HCT116 (cell line): ENCODE measurements around the gene IGF2. TPM values are rescaled to one million over a fixed set of nuclear protein-coding genes. Genes with fewer than 3 reads are reported as not detected.

Source experiments
- ATAC-seq: fragments of 200-7000 bp; cut with Tn5 transposase; 2 replicates; pipeline ENCODE4 v1.9.1; 2020; ENCODE audit warnings: mild to moderate bottlenecking, moderate library complexity
- BruUV-seq: library from RNA; stranded (reverse); fragments of 400-500 nt; replicated peaks from 2 replicates; lab custom pipeline; 2021; lab: Mats Ljungman, UMichigan
- CTCF ChIA-PET: fragments of 300-600 bp; sonication (Branson Sonifier 250); formaldehyde crosslinking; loops from one replicate; lab custom pipeline; 2021; ENCODE audit warnings: antibody characterized with exemption; lab: Charles Lee
- POLR2A ChIA-PET: fragments of 300-600, 350-600 bp; sonication (Branson Sonifier 250); formaldehyde crosslinking; loops from one replicate; lab custom pipeline; 2021; ENCODE audit warnings: antibody characterized with exemption; lab: Charles Lee
- RAD21 ChIA-PET, 2 experiments: fragments of 300-600 bp; sonication (Branson Sonifier 250); formaldehyde crosslinking; loops; one replicate each; lab custom pipeline; 2023; ENCODE audit warnings: low total read pairs in 2 of 2; ENCODE audit not compliant: uncharacterized antibody in 2 of 2, unreplicated experiment in 2 of 2, low non-redundant PET in 1 of 2; lab: Charles Lee
- DNase-seq: peaks from one replicate; pipeline ENCODE4 v3.0.0-alpha.2; 2010; ENCODE audit warnings: low read depth, low spot score
- H2AFZ ChIP-seq: fragments of 200-600 bp; shearing (Covaris generic), sonication (generic); 2 replicates; pipeline ENCODE4 v1.6.1; 2017; ENCODE audit warnings: low read depth, mixed run types, mixed read lengths, antibody characterized with exemption, low read length; ENCODE audit not compliant: poor library complexity, severe bottlenecking
- H3K27ac ChIP-seq: 2 replicates; pipeline ENCODE4 v1.5.1; 2012; ENCODE audit warnings: low read depth, low read length
- H3K27me3 ChIP-seq: fragments of 200-600 bp; sonication (generic); 2 replicates; pipeline ENCODE4 v1.6.1; 2016; ENCODE audit warnings: mixed run types, low read length, mixed read lengths; ENCODE audit not compliant: insufficient read depth
- H3K36me3 ChIP-seq, 2 experiments: fragments of 200-500 bp in 1 of 2; fragments of 200-600 bp in 1 of 2; sonication (Bioruptor generic) in 1 of 2; sonication (generic) in 1 of 2; 2 replicates each; pipeline versions ENCODE4 v1.5.1 to v1.6.1; 2014 to 2016; ENCODE audit warnings: low read length in 2 of 2, inconsistent platforms in 1 of 2, mixed read lengths in 1 of 2, mixed run types in 1 of 2; ENCODE audit not compliant: insufficient read depth in 2 of 2, control insufficient read depth in 1 of 2
- H3K4me1 ChIP-seq, 2 experiments: fragments of 200-600 bp in 1 of 2; sonication (generic) in 1 of 2; 2 replicates each; pipeline versions ENCODE4 v1.5.1 to v1.6.1; 2012 to 2017; ENCODE audit warnings: low read length in 2 of 2, inconsistent platforms in 1 of 2, mild to moderate bottlenecking in 1 of 2, mixed read lengths in 1 of 2, mixed run types in 1 of 2, moderate library complexity in 1 of 2; ENCODE audit not compliant: insufficient read depth in 2 of 2, control insufficient read depth in 1 of 2
- H3K4me2 ChIP-seq: fragments of 200-600 bp; sonication (generic); 2 replicates; pipeline ENCODE4 v1.6.1; 2017; ENCODE audit warnings: mixed run types, low read length, mixed read lengths
- H3K4me3 ChIP-seq, 2 experiments: fragments of 200-600 bp in 1 of 2; sonication (generic) in 1 of 2; replicated peaks in 1 of 2; 2 replicates each; pipeline ENCODE4 v1.5.1; 2011 to 2016; ENCODE audit warnings: low read length in 2 of 2, control low read depth in 1 of 2, low read depth in 1 of 2, mild to moderate bottlenecking in 1 of 2, mixed read lengths in 1 of 2, mixed run types in 1 of 2
- H3K79me2 ChIP-seq: fragments of 200-600 bp; sonication (generic); 2 replicates; pipeline ENCODE4 v1.6.1; 2017; ENCODE audit warnings: mild to moderate bottlenecking, mixed run types, low read length, moderate library complexity, mixed read lengths; ENCODE audit not compliant: insufficient read depth
- H3K9ac ChIP-seq: fragments of 200-600 bp; sonication (generic); 2 replicates; pipeline ENCODE4 v1.6.1; 2016; ENCODE audit warnings: low read length, mixed read lengths
- H3K9me2 ChIP-seq: fragments of 200-600 bp; sonication (generic), shearing (Covaris generic); 2 replicates; pipeline ENCODE4 v1.6.1; 2017; ENCODE audit warnings: mixed run types, mild to moderate bottlenecking, moderate library complexity; ENCODE audit not compliant: insufficient read depth
- H3K9me3 ChIP-seq, 2 experiments: fragments of 200-500 bp in 1 of 2; fragments of 200-600 bp in 1 of 2; sonication (Bioruptor generic) in 1 of 2; sonication (generic) in 1 of 2; 2 replicates each; pipeline ENCODE4 v1.6.1; 2014 to 2017; ENCODE audit warnings: low read length in 2 of 2, mixed read lengths in 2 of 2, inconsistent platforms in 1 of 2, low read depth in 1 of 2, mild to moderate bottlenecking in 1 of 2, mixed run types in 1 of 2, moderate library complexity in 1 of 2; ENCODE audit not compliant: control insufficient read depth in 1 of 2, insufficient read depth in 1 of 2
- H4K20me1 ChIP-seq: fragments of 200-600 bp; sonication (generic), shearing (Covaris generic); 2 replicates; pipeline ENCODE4 v1.6.1; 2017; ENCODE audit warnings: mixed run types, mild to moderate bottlenecking, moderate library complexity; ENCODE audit not compliant: insufficient read depth
- CBX3 ChIP-seq: IDR thresholded peaks from 2 replicates; pipeline ENCODE4 v1.6.1; 2012; ENCODE audit warnings: low read depth
- EZH2phosphoT487 ChIP-seq: fragments of 200-600 bp; IDR thresholded peaks from 2 replicates; pipeline ENCODE4 v1.6.1; 2018; ENCODE audit warnings: antibody characterized with exemption, borderline replicate concordance
- POLR2AphosphoS5 ChIP-seq: IDR thresholded peaks from 2 replicates; pipeline ENCODE4 v1.6.1; 2011; ENCODE audit warnings: mild to moderate bottlenecking, low read depth, low read length, moderate library complexity
- RAD21 ChIP-seq: IDR thresholded peaks from 2 replicates; pipeline ENCODE4 v1.6.1; 2012; ENCODE audit warnings: low read depth, mild to moderate bottlenecking
- REST ChIP-seq: IDR thresholded peaks from 2 replicates; pipeline ENCODE4 v1.6.1; 2012; ENCODE audit warnings: low read depth
- SIN3A ChIP-seq: IDR thresholded peaks from 2 replicates; pipeline ENCODE4 v1.6.1; 2012; ENCODE audit warnings: low read depth
- SRF ChIP-seq: IDR thresholded peaks from 2 replicates; pipeline ENCODE4 v1.6.1; 2012; ENCODE audit warnings: low read depth
- YY1 ChIP-seq: IDR thresholded peaks from 2 replicates; pipeline ENCODE4 v1.6.1; 2011; ENCODE audit warnings: low read length, low read depth, moderate library complexity, mild to moderate bottlenecking; ENCODE audit not compliant: insufficient replicate concordance; ENCODE audit errors: extremely low read depth
- ZFX ChIP-seq: fragments of 450-650 bp; IDR thresholded peaks from 2 replicates; pipeline ENCODE4 v1.6.1; 2017
- ZNF274 ChIP-seq: fragments of 200-500 bp; sonication (Bioruptor generic); IDR thresholded peaks from 2 replicates; pipeline ENCODE4 v1.6.1; 2014; ENCODE audit warnings: mild to moderate bottlenecking, low read depth, low read length, inconsistent platforms
- intact Hi-C: fragments of 100-400 bp; cut with micrococcal nuclease; formaldehyde crosslinking; loops from 2 replicates; pipeline ENCODE4 v1.10.0; 2022
- total RNA-seq: library from RNA; stranded (reverse); gene quantifications from one replicate; pipeline ENCODE4 v1.2.1, GENCODE V29; 2021; ENCODE audit not compliant: unreplicated experiment
- TF ChIP-seq, protein P1 (sequence below), 3 experiments: fragments of 200-600 bp in 1 of 3; sonication (generic) in 1 of 3; IDR thresholded peaks in 2 of 3; conservative IDR thresholded peaks in 1 of 3; 2 replicates each; pipeline ENCODE4 v1.5.1; 2012 to 2017; ENCODE audit warnings: low read depth in 2 of 3, low read length in 2 of 3, antibody characterized with exemption in 1 of 3, borderline replicate concordance in 1 of 3, control low read depth in 1 of 3, mild to moderate bottlenecking in 1 of 3, mixed read lengths in 1 of 3, mixed run types in 1 of 3, moderate library complexity in 1 of 3; ENCODE audit not compliant: insufficient read depth in 1 of 3

The IGF2 gene
- total RNA-seq, 1 experiment from 2014 or later: 17.9 TPM

DNA sequence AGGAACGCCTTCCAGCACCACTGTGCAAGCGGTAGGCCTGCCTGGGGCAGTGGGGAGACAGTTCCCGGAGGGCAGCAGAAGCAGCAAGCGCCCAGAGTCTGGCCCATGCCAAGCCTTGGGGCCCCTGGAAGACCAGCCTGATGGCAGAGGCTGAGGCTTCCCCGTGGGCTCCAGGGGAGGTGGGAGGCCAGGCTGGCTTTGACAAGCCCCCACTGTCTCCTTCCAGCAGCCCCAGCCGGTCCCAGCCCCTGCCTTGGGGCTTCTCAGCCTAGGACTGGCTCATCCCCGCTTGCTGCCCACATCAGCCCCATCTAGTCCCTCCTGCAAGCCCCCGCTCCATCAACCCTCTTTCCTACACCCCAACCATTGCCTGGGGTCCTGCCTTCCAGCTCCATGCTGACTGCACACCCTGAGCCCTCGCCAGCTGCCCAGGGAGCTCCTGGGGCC is 46.7 kb downstream of the IGF2 start:
- Histone ChIP-seq H3K4me3 (no peak overlapping the region), H3K9me3 (no peaks in the 10 kb centered on the region), H3K4me1 (peaks cover 4 to 19% of the 10 kb centered on the region in 2 experiments; a peak in 2 of 4 replicates), H3K4me2 (0 out of 2 replicates have a peak overlapping the region, but pooled peaks have one; percentile 3), H3K9me2 (no peaks in the 10 kb centered on the region), H3K36me3 (no peaks in the 10 kb centered on the region), H4K20me1 (no peaks in the 10 kb centered on the region), H2AFZ (no peak overlapping the region), H3K27ac (no peak overlapping the region), H3K79me2 (no peaks in the 10 kb centered on the region), H3K27me3 (no peaks in the 10 kb centered on the region), H3K9ac (no peak overlapping the region)
- POLR2A ChIA-PET: no interaction called here
- CTCF ChIA-PET: no interaction called here
- no TSS peak for BruUV-seq
- ATAC-seq (no peak), DNase-seq (no peak)
- RAD21 ChIA-PET: no interaction called here
- TF ChIP-seq ZFX: no peak
- TF ChIP-seq RAD21: no peak
- TF ChIP-seq CBX3: no peak
- no peak for TF ChIP-seq SRF
- TF ChIP-seq REST: no peak
- TF ChIP-seq SIN3A: no peak
- TF ChIP-seq EZH2phosphoT487: no peak
- no peak for TF ChIP-seq POLR2AphosphoS5
- TF ChIP-seq, protein P1, sequence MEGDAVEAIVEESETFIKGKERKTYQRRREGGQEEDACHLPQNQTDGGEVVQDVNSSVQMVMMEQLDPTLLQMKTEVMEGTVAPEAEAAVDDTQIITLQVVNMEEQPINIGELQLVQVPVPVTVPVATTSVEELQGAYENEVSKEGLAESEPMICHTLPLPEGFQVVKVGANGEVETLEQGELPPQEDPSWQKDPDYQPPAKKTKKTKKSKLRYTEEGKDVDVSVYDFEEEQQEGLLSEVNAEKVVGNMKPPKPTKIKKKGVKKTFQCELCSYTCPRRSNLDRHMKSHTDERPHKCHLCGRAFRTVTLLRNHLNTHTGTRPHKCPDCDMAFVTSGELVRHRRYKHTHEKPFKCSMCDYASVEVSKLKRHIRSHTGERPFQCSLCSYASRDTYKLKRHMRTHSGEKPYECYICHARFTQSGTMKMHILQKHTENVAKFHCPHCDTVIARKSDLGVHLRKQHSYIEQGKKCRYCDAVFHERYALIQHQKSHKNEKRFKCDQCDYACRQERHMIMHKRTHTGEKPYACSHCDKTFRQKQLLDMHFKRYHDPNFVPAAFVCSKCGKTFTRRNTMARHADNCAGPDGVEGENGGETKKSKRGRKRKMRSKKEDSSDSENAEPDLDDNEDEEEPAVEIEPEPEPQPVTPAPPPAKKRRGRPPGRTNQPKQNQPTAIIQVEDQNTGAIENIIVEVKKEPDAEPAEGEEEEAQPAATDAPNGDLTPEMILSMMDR (IDR thresholded peaks at IDR 0.05 in 2 of 3, conservative IDR thresholded peaks at IDR 0.05 in 1 of 3; ENCODE audit: borderline replicate concordance in 1 of 3, insufficient read depth in 1 of 3, low read depth in 2 of 3, low read length in 2 of 3): no peak
- TF ChIP-seq ZNF274: no peak
- no peak for TF ChIP-seq YY1
- intact Hi-C loops: no loop called here
